K562 treated with DMSO at 1 percent for 4 hours (cell line): ENCODE measurements around the gene IDH1. TPM values are rescaled to one million over a fixed set of nuclear protein-coding genes. Genes with fewer than 3 reads are reported as not detected.

Experiments used
- total RNA-seq: library from RNA; unstranded; fragments of 300-600 nt; gene quantifications from 2 replicates; pipeline ENCODE4 v1.2.3, GENCODE V29; 2022; ENCODE audit not compliant: insufficient read depth

IDH1 gene
- total RNA-seq = 217 and 226 TPM in 2 replicates

GRCh38 chr2:208254871-208255556 is at the start of gene IDH1:
IDH1 (minus strand) TSS chr2:208255071; CDS start chr2:208251551, 3,520 bp downstream.

GRCh38 chr2:208265801-208266552 is 11.1 kb upstream of the IDH1 start, which contains the start of gene PIKFYVE:
PIKFYVE (plus strand) TSS chr2:208266255; CDS start chr2:208271520, 5,265 bp downstream.

GRCh38 chr2:208189810-208190503 is 64.9 kb downstream of the IDH1 start, which contains the start of gene C2orf80:
C2orf80 (minus strand) TSS chr2:208190030; CDS start chr2:208186986, 3,044 bp downstream.

Other genes starting within 250 kb of the IDH1 start
- 1.6 TPM in 2 replicates for gene PLEKHM3, start 229.5 kb downstream of the IDH1 start, total RNA-seq
- not detected in 2 replicates for gene CRYGD, start 130.5 kb downstream of the IDH1 start, total RNA-seq
- gene CRYGC, start 125.2 kb downstream of the IDH1 start, total RNA-seq = not detected in 2 replicates
- gene CRYGB, start 108.9 kb downstream of the IDH1 start, total RNA-seq = not detected in 2 replicates
- gene CRYGA, start 91.5 kb downstream of the IDH1 start, total RNA-seq = not detected in 2 replicates
- not detected in 2 replicates for gene C2orf80, start 65.0 kb downstream of the IDH1 start, total RNA-seq
- gene PIKFYVE, start 11.2 kb upstream of the IDH1 start, total RNA-seq = 7.7 and 9.3 TPM in 2 replicates
- 6.5 TPM in 1 of 2 replicates, not detected in the other for gene PTH2R, start 151.7 kb upstream of the IDH1 start, total RNA-seq